GM19372 (cell line): Measurements from ENCODE around the gene S1PR5.

ENCODE experiments used
- ATAC-seq: cut with Tn5 transposase; IDR thresholded peaks from one replicate; pipeline ENCODE4 v1.9.1; 2021; ENCODE audit warnings: mild to moderate bottlenecking, low read depth, moderate library complexity; ENCODE audit not compliant: unreplicated experiment

Gene S1PR5

DNA sequence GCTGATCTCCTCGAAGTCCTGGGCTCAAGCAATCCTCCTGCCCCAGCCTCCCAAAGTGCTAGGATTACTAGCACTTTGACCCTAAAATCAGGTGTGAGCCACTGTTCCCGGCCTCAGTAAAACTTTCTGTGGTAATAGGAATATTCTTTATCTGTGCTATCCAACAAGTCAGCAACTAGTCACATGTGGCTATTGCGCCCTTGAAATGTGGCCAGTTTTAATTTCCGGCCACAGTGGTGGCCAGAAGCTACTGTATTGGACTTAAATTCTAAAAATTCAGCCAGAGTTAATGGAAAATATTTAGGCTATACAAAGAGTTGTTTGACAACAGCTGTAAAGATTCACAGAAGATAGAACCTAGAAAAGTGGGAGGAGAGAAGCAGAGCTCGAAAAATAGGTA is 44.1 kb downstream of the S1PR5 start:
- ATAC-seq = no peak

DNA sequence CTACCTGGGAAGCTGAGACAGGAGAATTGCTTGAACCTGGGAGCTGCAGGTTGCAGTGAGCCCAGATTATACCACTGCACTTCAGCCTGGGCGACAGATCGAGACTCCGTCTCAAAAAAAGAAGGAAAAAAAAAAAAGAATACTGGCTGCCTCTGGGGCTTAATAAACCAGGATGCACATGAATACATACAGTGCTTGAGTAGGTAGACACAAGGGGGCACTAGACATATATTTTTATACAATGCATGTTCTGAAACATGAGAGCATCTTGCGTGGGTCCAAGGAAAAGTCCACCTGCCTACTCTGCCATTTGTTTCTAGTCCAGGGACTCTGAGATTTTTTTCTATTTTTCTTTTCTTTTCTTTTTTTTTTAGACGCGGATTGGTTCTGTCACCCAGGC is 45.3 kb downstream of the S1PR5 start:
- no peak for ATAC-seq

DNA sequence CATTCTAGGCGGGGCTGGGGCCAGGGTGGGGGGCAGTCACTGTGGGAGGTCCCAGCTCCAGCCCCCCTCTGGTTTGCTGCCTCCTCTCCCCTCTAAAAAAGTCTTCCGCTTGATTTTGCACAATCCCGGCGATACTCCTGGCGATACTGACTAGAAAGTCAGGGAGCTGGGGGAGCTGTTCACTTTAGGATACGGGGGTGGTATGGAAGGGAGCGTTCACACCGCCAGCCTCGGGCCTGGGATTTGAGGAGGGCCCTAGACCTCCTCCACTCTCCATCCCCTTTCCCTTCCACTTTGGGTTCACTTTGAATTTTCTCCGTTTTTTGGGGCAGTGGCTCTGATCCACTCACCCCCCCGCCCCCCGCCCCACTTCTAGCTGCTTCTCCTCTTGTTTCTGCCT is 49.1 kb downstream of the S1PR5 start:
- no peak for ATAC-seq

DNA sequence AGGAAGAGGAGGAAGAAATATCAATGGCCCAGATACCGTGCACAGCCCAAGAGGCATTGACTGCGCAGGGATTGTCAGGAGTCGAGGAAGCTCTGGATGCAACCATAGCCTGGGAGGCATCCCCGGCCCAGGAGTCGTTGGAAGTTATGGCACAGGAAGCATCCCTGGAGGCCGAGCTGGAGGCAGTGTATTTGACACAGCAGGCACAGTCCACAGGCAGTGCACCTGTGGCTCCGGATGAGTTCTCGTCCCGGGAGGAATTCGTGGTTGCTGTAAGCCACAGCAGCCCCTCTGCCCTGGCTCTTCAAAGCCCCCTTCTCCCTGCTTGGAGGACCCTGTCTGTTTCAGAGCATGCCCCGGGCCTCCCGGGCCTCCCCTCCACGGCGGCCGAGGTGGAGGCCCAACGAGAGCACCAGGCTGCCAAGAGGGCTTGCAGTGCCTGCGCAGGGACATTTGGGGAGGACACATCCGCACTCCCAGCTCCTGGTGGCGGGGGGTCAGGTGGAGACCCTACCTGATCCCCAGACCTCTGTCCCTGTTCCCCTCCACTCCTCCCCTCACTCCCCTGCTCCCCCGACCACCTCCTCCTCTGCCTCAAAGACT is 50.0 kb downstream of the S1PR5 start:
- ATAC-seq = no peak

DNA sequence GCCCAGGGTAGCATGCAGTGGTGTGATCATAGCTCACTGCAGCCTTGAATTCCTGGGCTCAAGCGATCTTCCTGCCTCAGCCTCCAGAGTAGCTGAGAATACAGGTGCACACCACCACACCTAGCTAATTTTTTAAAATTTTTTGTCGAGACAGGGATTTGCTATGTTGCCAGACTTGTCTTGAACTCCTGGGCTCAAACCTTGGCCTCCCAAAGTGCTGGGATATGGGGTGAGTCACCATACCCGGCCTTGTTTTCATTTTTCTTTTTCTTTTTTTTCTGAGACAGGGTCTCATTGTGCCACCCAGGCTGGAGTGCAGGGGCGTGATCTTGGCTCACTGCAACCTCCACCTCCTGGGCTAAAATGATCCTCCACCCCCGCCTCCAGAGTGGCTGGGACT is 52.8 kb downstream of the S1PR5 start:
- ATAC-seq = no peak
